Measurements from ENCODE around the gene TRIM65.
"Not testable (repeated sequence)": the region's sequence is repeated elsewhere in the genome, so short reads cannot be mapped to it uniquely, and the experiment has no call there.

Gene TRIM65

GRCh38 chr17:75895370-75896155 is 1.2 kb downstream of the TRIM65 start:
- DNase-seq (ENCODE audit: low spot score): no peak

- DNase-seq (ENCODE audit: low spot score): no peak
Measured at GRCh38 chr17:75894049-75894733, 2.6 kb downstream of the TRIM65 start.

GRCh38 chr17:75893305-75894048 is 3.3 kb downstream of the TRIM65 start:
- DNase-seq (ENCODE audit: low spot score): no peak

GRCh38 chr17:75892556-75893224 is 4.1 kb downstream of the TRIM65 start:
- DNase-seq (ENCODE audit: low spot score): no peak

- no peak for DNase-seq (ENCODE audit: low spot score)
Measured at GRCh38 chr17:75891605-75892555, 4.9 kb downstream of the TRIM65 start.

- DNase-seq (ENCODE audit: low spot score): no peak
Measured at GRCh38 chr17:75891022-75891604, 5.6 kb downstream of the TRIM65 start.

GRCh38 chr17:75889454-75889853 is 7.3 kb downstream of the TRIM65 start:
- no peak for DNase-seq (ENCODE audit: low spot score)

GRCh38 chr17:75888484-75888883 is 8.3 kb downstream of the TRIM65 start:
- no peak for DNase-seq (ENCODE audit: low spot score)

- DNase-seq (ENCODE audit: low spot score): not testable (repeated sequence)
Measured at GRCh38 chr17:75885860-75886259, 10.9 kb downstream of the TRIM65 start.

GRCh38 chr17:75885431-75885830 is 11.3 kb downstream of the TRIM65 start:
- DNase-seq (ENCODE audit: low spot score): no peak

GRCh38 chr17:75881678-75882454 is 14.9 kb downstream of the TRIM65 start:
- DNase-seq (ENCODE audit: low spot score): no peak

- peak; percentile 22 for DNase-seq (ENCODE audit: low spot score)
Measured at GRCh38 chr17:75880266-75880665, 16.5 kb downstream of the TRIM65 start.

GRCh38 chr17:75878174-75878998 is 18.4 kb downstream of the TRIM65 start, which contains the start of gene TRIM47:
Gene TRIM47, minus strand, starts transcription at chr17:75878581. Its CDS starts 33 bp downstream, at chr17:75878548.
- no peak for DNase-seq (ENCODE audit: low spot score)

GRCh38 chr17:75877752-75878173 is 19.0 kb downstream of the TRIM65 start:
- peak; percentile 58 for DNase-seq (ENCODE audit: low spot score)

GRCh38 chr17:75876938-75877751 is 19.6 kb downstream of the TRIM65 start:
- no peak for DNase-seq (ENCODE audit: low spot score)

GRCh38 chr17:75876190-75876937 is 20.4 kb downstream of the TRIM65 start:
- no peak for DNase-seq (ENCODE audit: low spot score)

- DNase-seq (ENCODE audit: low spot score): no peak
Measured at GRCh38 chr17:75875940-75876189, 20.9 kb downstream of the TRIM65 start.

Measured in hematopoietic multipotent progenitor cell treated with erythropoietin and hydrocortisone succinate and interleukin-3 and kit ligand, for 15 days (in vitro differentiated cells).